AG09319 (cell line): ENCODE measurements around the gene FABP7.
A peak's percentile ranks its signal among the peaks of the same experiment; 100 is the strongest.

Source experiments
- DNase-seq: peaks from one replicate; pipeline ENCODE4 v3.0.0-alpha.2; 2010; ENCODE audit warnings: low read depth; ENCODE audit errors: extremely low read depth
- TF ChIP-seq, protein P1 (sequence below): IDR thresholded peaks from 2 replicates; pipeline ENCODE4 v1.5.1; 2011; ENCODE audit warnings: low read depth, mild to moderate bottlenecking, inconsistent platforms, low read length, moderate library complexity

Gene FABP7

GRCh38 chr6:122788663-122789181 lies 9.2 kb downstream of the FABP7 start:
- TF ChIP-seq, protein P1, sequence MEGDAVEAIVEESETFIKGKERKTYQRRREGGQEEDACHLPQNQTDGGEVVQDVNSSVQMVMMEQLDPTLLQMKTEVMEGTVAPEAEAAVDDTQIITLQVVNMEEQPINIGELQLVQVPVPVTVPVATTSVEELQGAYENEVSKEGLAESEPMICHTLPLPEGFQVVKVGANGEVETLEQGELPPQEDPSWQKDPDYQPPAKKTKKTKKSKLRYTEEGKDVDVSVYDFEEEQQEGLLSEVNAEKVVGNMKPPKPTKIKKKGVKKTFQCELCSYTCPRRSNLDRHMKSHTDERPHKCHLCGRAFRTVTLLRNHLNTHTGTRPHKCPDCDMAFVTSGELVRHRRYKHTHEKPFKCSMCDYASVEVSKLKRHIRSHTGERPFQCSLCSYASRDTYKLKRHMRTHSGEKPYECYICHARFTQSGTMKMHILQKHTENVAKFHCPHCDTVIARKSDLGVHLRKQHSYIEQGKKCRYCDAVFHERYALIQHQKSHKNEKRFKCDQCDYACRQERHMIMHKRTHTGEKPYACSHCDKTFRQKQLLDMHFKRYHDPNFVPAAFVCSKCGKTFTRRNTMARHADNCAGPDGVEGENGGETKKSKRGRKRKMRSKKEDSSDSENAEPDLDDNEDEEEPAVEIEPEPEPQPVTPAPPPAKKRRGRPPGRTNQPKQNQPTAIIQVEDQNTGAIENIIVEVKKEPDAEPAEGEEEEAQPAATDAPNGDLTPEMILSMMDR: no peak
- no peak for DNase-seq

DNA sequence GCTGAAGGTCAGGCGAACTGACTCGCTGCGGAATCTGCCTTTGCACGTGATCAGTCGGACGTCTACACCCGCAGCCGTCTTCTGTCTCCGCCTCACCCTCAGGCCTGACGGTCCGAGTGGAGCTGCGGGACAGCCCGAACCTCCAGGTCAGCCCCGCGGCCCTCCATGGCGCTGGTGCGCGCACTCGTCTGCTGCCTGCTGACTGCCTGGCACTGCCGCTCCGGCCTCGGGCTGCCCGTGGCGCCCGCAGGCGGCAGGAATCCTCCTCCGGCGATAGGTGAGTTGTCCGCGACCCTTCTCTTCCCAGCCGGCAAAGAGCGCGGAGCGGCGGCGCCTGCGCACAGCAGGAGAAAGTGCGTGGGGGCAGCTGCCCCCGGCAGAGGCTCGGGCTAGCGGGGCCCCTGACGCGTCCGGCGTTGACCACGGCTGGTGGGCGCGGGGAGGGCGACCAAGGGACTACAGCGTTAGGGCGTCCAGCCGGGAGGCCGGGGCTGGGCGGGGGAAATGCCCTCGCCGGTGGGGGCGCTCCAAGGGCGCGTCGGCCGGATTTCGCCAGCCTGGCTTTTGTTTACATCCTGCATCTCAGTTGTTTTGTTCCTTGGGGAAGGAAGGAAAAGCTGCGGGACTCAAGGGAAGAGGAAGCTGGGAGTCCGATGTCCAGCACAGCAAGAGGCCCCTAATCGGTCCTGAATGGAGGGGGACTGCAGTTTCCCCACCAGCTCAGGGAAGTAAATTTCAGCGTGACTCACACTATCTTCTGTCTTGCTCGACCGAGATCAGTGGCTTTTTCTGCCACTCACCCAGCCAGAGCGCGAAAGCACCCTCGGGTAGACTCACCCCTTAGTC lies 9.9 kb downstream of the FABP7 start, which contains the start of gene SMPDL3A:
TSS of gene SMPDL3A (plus strand) at position 77 of the 846 bp plus-strand sequence. CDS start at position 166, 89 bp downstream.
- DNase-seq: peak; percentile 69
- TF ChIP-seq, protein P1: peak; percentile 39

GRCh38 chr6:122790028-122790422 lies 10.5 kb downstream of the FABP7 start:
- DNase-seq: no peak
- TF ChIP-seq, protein P1: no peak

DNA sequence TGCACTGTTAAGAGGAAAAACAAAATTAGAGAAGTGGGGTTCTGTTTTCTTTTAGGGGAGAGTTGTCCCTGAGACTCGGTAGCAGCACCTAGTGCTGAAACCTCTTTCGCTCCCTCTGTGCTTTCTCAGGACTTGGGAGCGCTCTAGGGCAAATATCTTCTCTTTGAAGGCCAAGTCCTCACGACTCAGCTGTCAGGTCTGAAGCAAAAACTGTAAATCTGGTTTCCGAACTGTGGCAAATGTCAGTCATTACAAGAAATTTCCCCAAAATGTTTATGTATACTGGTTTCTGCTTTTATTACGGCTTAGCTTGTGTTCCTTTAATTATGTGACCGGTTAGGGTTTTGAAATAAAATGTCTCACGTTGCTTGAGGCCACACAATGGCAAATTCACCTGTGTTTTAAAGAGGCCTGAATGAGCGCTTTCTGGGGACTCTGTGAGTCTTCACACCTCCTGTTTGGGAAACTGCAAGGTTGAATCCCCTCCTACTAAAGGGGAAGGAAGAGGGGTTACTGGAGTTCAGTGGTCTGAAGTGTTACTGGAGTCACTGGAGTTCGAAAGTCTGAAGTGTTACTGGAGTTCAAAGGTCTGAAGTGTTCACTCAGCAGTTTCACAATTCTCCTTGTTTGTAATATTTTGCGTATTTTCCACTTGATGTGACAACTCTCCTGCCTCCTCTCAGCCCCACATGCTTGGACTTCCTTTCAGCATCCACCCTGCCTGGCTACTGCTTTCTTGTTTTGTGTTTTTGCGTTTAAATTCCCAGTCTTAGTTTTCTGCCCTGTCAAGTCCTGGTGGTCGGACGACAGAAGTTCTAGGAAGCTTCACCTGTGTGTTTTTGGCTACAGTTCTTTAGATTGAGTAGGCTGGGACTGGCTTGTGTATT lies 11.2 kb downstream of the FABP7 start:
- DNase-seq: no peak
- TF ChIP-seq, protein P1: no peak

DNA sequence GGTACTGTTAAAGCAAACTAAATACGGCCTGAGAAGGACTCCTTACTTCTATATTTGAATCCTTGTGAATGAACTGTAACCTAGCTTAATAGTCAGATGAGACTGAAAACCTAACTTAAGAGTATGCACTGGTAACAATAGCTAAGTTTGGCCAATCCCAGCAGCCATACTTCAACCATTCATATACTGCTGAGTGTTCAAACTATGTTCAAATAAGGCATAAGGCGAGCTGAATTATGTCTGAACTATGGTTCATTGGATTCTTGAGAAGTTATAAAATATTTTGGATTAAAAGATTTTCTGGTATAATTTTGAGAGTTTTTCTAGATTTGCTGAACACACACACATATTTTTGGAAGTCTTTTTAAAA lies 11.8 kb downstream of the FABP7 start:
- no peak for DNase-seq
- TF ChIP-seq, protein P1: no peak

GRCh38 chr6:122792766-122793165 lies 13.2 kb downstream of the FABP7 start:
- no peak for DNase-seq
- TF ChIP-seq, protein P1: no peak
